GM12878 (cell line): ENCODE results near the gene LRP8. TPM values are rescaled to one million over a fixed set of nuclear protein-coding genes. Genes with fewer than 3 reads are reported as not detected.

Source experiments
- ATAC-seq: fragments of 200-7000 bp; cut with Tn5 transposase; 3 replicates; pipeline ENCODE4 v1.9.1; 2020; ENCODE audit warnings: mild to moderate bottlenecking, moderate library complexity
- BruUV-seq: library from RNA; stranded (reverse); fragments of 400-500 nt; replicated peaks from 2 replicates; lab custom pipeline; 2021; lab: Mats Ljungman, UMichigan
- CTCF ChIA-PET: fragments of 300-600 bp; sonication (Branson Sonifier 250); formaldehyde crosslinking; extraction: SDS; loops from one replicate; lab custom pipeline; 2021; ENCODE audit warnings: inconsistent platforms; lab: Yijun Ruan, JAX
- POLR2A ChIA-PET: fragments of 350-600 bp; formaldehyde crosslinking; extraction: SDS; loops from one replicate; lab custom pipeline; 2021; ENCODE audit warnings: inconsistent platforms; lab: Charles Lee
- RAD21 ChIA-PET: fragments of 300-600 bp; sonication (Branson Sonifier 250); formaldehyde crosslinking; loops from one replicate; lab custom pipeline; 2023; ENCODE audit warnings: antibody characterized with exemption; ENCODE audit not compliant: unreplicated experiment; lab: Charles Lee
- SMC1A ChIA-PET: fragments of 300-600 bp; sonication (Branson Sonifier 250); formaldehyde crosslinking; loops from one replicate; lab custom pipeline; 2023; ENCODE audit not compliant: unreplicated experiment, uncharacterized antibody; lab: Charles Lee
- DNase-seq: peaks from one replicate; pipeline ENCODE4 v3.0.0-alpha.2; 2011; ENCODE audit warnings: low read depth, low spot score
- FAIRE-seq: peaks from 3 replicates; lab custom pipeline; 2011; peaks lifted over from hg19 to GRCh38; lab: Jason Lieb, UNC
- H2AFZ ChIP-seq: 2 replicates; pipeline ENCODE4 v1.6.0; 2011; ENCODE audit warnings: low read depth, low read length, control low read depth; ENCODE audit not compliant: control insufficient read depth
- H3K27ac ChIP-seq: 2 replicates; pipeline ENCODE4 v1.5.1; 2011; ENCODE audit warnings: control low read depth; ENCODE audit not compliant: control insufficient read depth, insufficient read depth
- H3K27me3 ChIP-seq, 2 experiments: replicated peaks in 1 of 2; 2 replicates each; pipeline versions ENCODE4 v1.6.0 to v1.6.1; 2011; ENCODE audit warnings: low read length in 1 of 2; ENCODE audit not compliant: control insufficient read depth in 2 of 2, insufficient read depth in 2 of 2
- H3K36me3 ChIP-seq, 2 experiments: 2 replicates each; pipeline ENCODE4 v1.5.1; 2011; ENCODE audit warnings: low read length in 1 of 2; ENCODE audit not compliant: control insufficient read depth in 2 of 2, insufficient read depth in 2 of 2
- H3K4me1 ChIP-seq: 2 replicates; pipeline ENCODE4 v1.6.1; 2011; ENCODE audit warnings: mild to moderate bottlenecking, low read length, moderate library complexity, mixed read lengths; ENCODE audit not compliant: control insufficient read depth, insufficient read depth
- H3K4me2 ChIP-seq: 2 replicates; pipeline ENCODE4 v1.6.0; 2011; ENCODE audit warnings: control low read depth; ENCODE audit not compliant: control insufficient read depth, insufficient read depth
- H3K4me3 ChIP-seq: fragments of 200-600 bp; sonication (generic); 2 replicates; pipeline ENCODE4 v1.5.1; 2016
- H3K79me2 ChIP-seq: 2 replicates; pipeline ENCODE4 v1.6.0; 2011; ENCODE audit warnings: low read length; ENCODE audit not compliant: control insufficient read depth, insufficient read depth
- H3K9ac ChIP-seq: 2 replicates; pipeline ENCODE4 v1.8.0; 2011; ENCODE audit warnings: low read length, control low read depth, mixed read lengths; ENCODE audit not compliant: control insufficient read depth, insufficient read depth
- H3K9me3 ChIP-seq: replicated peaks from 3 replicates; pipeline ENCODE4 v1.5.1; 2011; ENCODE audit warnings: mild to moderate bottlenecking, low read length; ENCODE audit not compliant: control insufficient read depth, insufficient read depth
- H4K20me1 ChIP-seq: 2 replicates; pipeline ENCODE4 v1.6.0; 2011; ENCODE audit not compliant: control insufficient read depth, insufficient read depth
- ASH2L ChIP-seq: fragments of 300-600, 200-600 bp; sonication (generic); IDR thresholded peaks from 2 replicates; pipeline ENCODE4 v1.6.1; 2017; ENCODE audit warnings: low read depth, mild to moderate bottlenecking, borderline replicate concordance
- BCLAF1 ChIP-seq: fragments of 450-650 bp; IDR thresholded peaks from 2 replicates; pipeline ENCODE4 v1.6.1; 2017; ENCODE audit warnings: antibody characterized with exemption, mild to moderate bottlenecking, moderate library complexity
- CBX3 ChIP-seq: fragments of 200-600 bp; sonication (generic); IDR thresholded peaks from 2 replicates; pipeline ENCODE4 v1.6.1; 2016; ENCODE audit warnings: low read depth, borderline replicate concordance
- CHD1 ChIP-seq: IDR thresholded peaks from 2 replicates; pipeline ENCODE4 v1.6.1; 2012; ENCODE audit warnings: low read depth, low read length, improper control_type of control experiment
- CHD2 ChIP-seq: IDR thresholded peaks from 2 replicates; pipeline ENCODE4 v1.6.1; 2011; ENCODE audit warnings: low read depth, low read length, improper control_type of control experiment, borderline replicate concordance
- GABPA ChIP-seq: IDR thresholded peaks from 2 replicates; pipeline ENCODE4 v1.6.1; 2014; ENCODE audit warnings: antibody characterized with exemption, low read depth, mild to moderate bottlenecking, inconsistent platforms
- HDAC6 ChIP-seq: fragments of 200-600 bp; sonication (generic); IDR thresholded peaks from one replicate; pipeline ENCODE4 v1.8.0; 2017; ENCODE audit warnings: antibody characterized with exemption; ENCODE audit not compliant: unreplicated experiment
- IKZF1 ChIP-seq: fragments of 450-650 bp; conservative IDR thresholded peaks from 2 replicates; pipeline ENCODE4 v1.6.1; 2017; ENCODE audit warnings: antibody characterized with exemption, mild to moderate bottlenecking
- JUND ChIP-seq: IDR thresholded peaks from 2 replicates; pipeline ENCODE4 v1.6.1; 2012; ENCODE audit warnings: low read depth, mild to moderate bottlenecking, low read length, improper control_type of control experiment, moderate library complexity
- POLR2AphosphoS5 ChIP-seq: IDR thresholded peaks from 2 replicates; pipeline ENCODE4 v1.6.1; 2011; ENCODE audit warnings: mild to moderate bottlenecking, low read length, inconsistent platforms
- SIN3A ChIP-seq: IDR thresholded peaks from 2 replicates; pipeline ENCODE4 v1.6.1; 2012; ENCODE audit warnings: low read depth, low read length, improper control_type of control experiment
- TCF12 ChIP-seq: IDR thresholded peaks from 2 replicates; pipeline ENCODE4 v1.6.1; 2011; ENCODE audit warnings: low read depth, mild to moderate bottlenecking, low read length
- TCF3 ChIP-seq: IDR thresholded peaks from 2 replicates; pipeline ENCODE4 v1.6.1; 2012; ENCODE audit warnings: low read depth, mild to moderate bottlenecking, low read length, borderline replicate concordance; ENCODE audit not compliant: insufficient read depth
- WRNIP1 ChIP-seq: IDR thresholded peaks from 2 replicates; pipeline ENCODE4 v1.6.1; 2011; ENCODE audit warnings: low read depth, low read length, improper control_type of control experiment, borderline replicate concordance
- ZBTB11 ChIP-seq: fragments of 450-650 bp; formaldehyde crosslinking; IDR thresholded peaks from 2 replicates; pipeline ENCODE4 v1.5.0; 2022; ENCODE audit warnings: mild to moderate bottlenecking, missing genetic modification characterization
- WGBS: methylation state at CpG from one replicate; pipeline ENCODE4 v1.1.6; 2016; ENCODE audit warnings: low lambda C conversion rate; ENCODE audit not compliant: insufficient replicate concordance, insufficient coverage; ENCODE audit errors: missing lambda C conversion rate; 5-methylcytosine and 5-hydroxymethylcytosine counted together
- in situ Hi-C: fragments of 300-500 bp; cut with MboI; formaldehyde crosslinking; loops from 9 replicates; pipeline ENCODE4 v1.14.3; 2018; ENCODE audit warnings: mixed read lengths
- intact Hi-C: fragments of 100-400 bp; cut with micrococcal nuclease; formaldehyde crosslinking; loops from one replicate; pipeline ENCODE4 v1.14.2; 2022; ENCODE audit not compliant: unreplicated experiment
- polyA plus RNA-seq, 11 experiments: library from polyadenylated mRNA; depleted of rRNA in 4 of 11; unstranded in 6 of 11; stranded (reverse) in 5 of 11; fragments of >200 nt; fragmentation: Nextera tagmentation in 4 of 11; fragmentation: Illumina TruSeq in 1 of 11; extraction: Ambion mirVana in 4 of 11; extraction: Trizol in 1 of 11; gene quantifications; 1 replicate in 1 of 11; 2 replicates in 10 of 11; pipeline versions ENCODE4 v1.2.1 to v1.2.3, GENCODE V29; 2011 to 2016; ENCODE audit warnings: inconsistent platforms in 2 of 11, missing spikeins in 2 of 11, low read depth in 1 of 11
- total RNA-seq, 4 experiments: library from RNA; depleted of rRNA in 3 of 4; stranded (reverse); fragments of >200 nt in 3 of 4; fragmentation: Illumina TruSeq in 1 of 4; extraction: Trizol in 1 of 4; gene quantifications; 2 replicates each; pipeline versions ENCODE4 v1.2.1 to v1.2.3, GENCODE V29; 2013 to 2021

The LRP8 gene
- total and polyA plus RNA-seq, 10 of the 15 experiments (the other 5 are each of a cell fraction or from before 2014, with no cell fraction given) = 2.8 to 40.5 (median 22.3) TPM

GRCh38 chr1:53238197-53239155, 89.4 kb downstream of the LRP8 start, which contains the start of gene MAGOH (continued):
- peak; percentile 70 for TF ChIP-seq TCF12
- TF ChIP-seq WRNIP1 = no peak
- peak; percentile 87 for TF ChIP-seq SIN3A
- TF ChIP-seq JUND = 0 out of 2 replicates have a peak, but pooled peaks have one; percentile 13
- TF ChIP-seq GABPA = peak; percentile 96
- no peak for TF ChIP-seq ZBTB11 (CRISPR knock-in tag)

GRCh38 chr1:53237638-53238037, 90.2 kb downstream of the LRP8 start:
- Histone ChIP-seq H3K4me1 (peaks cover 4% of the 10 kb centered on the region), H3K4me3 (peak overlapping the region; percentile 94), H3K9me3 (no peaks in the 10 kb centered on the region), H3K4me2 (peak overlapping the region; percentile 75), H3K27me3 (no peaks in the 10 kb centered on the region), H4K20me1 (no peaks in the 10 kb centered on the region), H3K9ac (peak overlapping the region; percentile 89), H2AFZ (no peak overlapping the region), H3K27ac (peak overlapping the region; percentile 66), H3K36me3 (peaks cover 1 to 16% of the 10 kb centered on the region in 2 experiments), H3K79me2 (peaks cover 17% of the 10 kb centered on the region)
- CTCF ChIA-PET = interaction anchor here (0.9 to 1.7 kb wide), 4 partner anchors 17 to 156 kb away, joined by 3 to 4 read pairs (median 3); no protein-coding TSS in a partner anchor
- no peak for ATAC-seq
- no peak for TF ChIP-seq BCLAF1
- no peak for TF ChIP-seq CBX3
- no peak for TF ChIP-seq TCF3
- TF ChIP-seq CHD1 = no peak
- no peak for TF ChIP-seq CHD2
- TF ChIP-seq GABPA = no peak
- TF ChIP-seq IKZF1 = no peak
- no peak for TF ChIP-seq ASH2L
- no peak for TF ChIP-seq POLR2AphosphoS5
- TF ChIP-seq HDAC6 = no peak
- intact Hi-C loops (loop anchor here (1.0 kb wide), 1 partner anchor 17 kb away; the partner anchor contains the start of gene CZIB), in situ Hi-C loops (no loop called here)
- WGBS = 37% methylated on average over 6 of the region's 8 CpGs
- no peak for FAIRE-seq
- POLR2A ChIA-PET = interaction anchor here (0.7 to 1.7 kb wide), 3 partner anchors 16 to 1349 kb away, joined by 3 to 9 read pairs (median 6); no protein-coding TSS in a partner anchor
- no peak for DNase-seq
- no TSS peak for BruUV-seq
- RAD21 ChIA-PET = interaction anchor here (1.4 kb wide), 1 partner anchor 18 kb away, joined by 3 read pairs; no protein-coding TSS in a partner anchor
- SMC1A ChIA-PET = no interaction called here
